ENCODE data around the gene CTF1. TPM values are rescaled to one million over a fixed set of nuclear protein-coding genes. Genes with fewer than 3 reads are reported as not detected.

CTF1 gene
- total RNA-seq, 1 experiment from 2014 or later = 3.6 TPM

GRCh38 chr16:30899794-30900193, 3.4 kb downstream of the CTF1 start:
- no peak for TF ChIP-seq CTCF (IDR thresholded peaks at IDR 0.05; ENCODE audit: unreplicated experiment)
- no peaks in the 10 kb centered on the region for H3K36me3 Mint-ChIP-seq (ENCODE audit: insufficient read depth, unreplicated experiment)
- peaks cover 20% of the 10 kb centered on the region for H3K4me1 Mint-ChIP-seq (ENCODE audit: insufficient read depth, unreplicated experiment)
- no peak overlapping the region for H3K27ac Mint-ChIP-seq (ENCODE audit: low read depth, unreplicated experiment)
- ChIA-PET POLR2A (no interaction called here), CTCF (interaction anchor here (0.6 to 5.6 kb wide), 8 partner anchors 8 to 299 kb away, joined by 3 to 88 read pairs (median 6); no protein-coding TSS in a partner anchor)
- intact Hi-C loops (cut with micrococcal nuclease) = loop anchor here (5.0 kb wide), 1 partner anchor 202 kb away; the partner anchor contains the start of gene SRCAP
- H3K4me3 Mint-ChIP-seq (ENCODE audit: unreplicated experiment) = no peak overlapping the region
- no peaks in the 10 kb centered on the region for H3K9me3 Mint-ChIP-seq (ENCODE audit: unreplicated experiment)
- no peak for DNase-seq (ENCODE audit: unreplicated experiment)
- BruUV-seq (replicated peaks) = no TSS peak
- no peaks in the 10 kb centered on the region for H3K27me3 Mint-ChIP-seq (ENCODE audit: insufficient read depth, unreplicated experiment)

GRCh38 chr16:30900588-30900987, 4.2 kb downstream of the CTF1 start:
- no TSS peak for BruUV-seq (replicated peaks)
- Mint-ChIP-seq H3K27me3 (ENCODE audit: insufficient read depth, unreplicated experiment) (no peaks in the 10 kb centered on the region), H3K36me3 (ENCODE audit: insufficient read depth, unreplicated experiment) (no peaks in the 10 kb centered on the region), H3K27ac (ENCODE audit: low read depth, unreplicated experiment) (no peak overlapping the region), H3K4me1 (ENCODE audit: insufficient read depth, unreplicated experiment) (peaks cover 12% of the 10 kb centered on the region), H3K9me3 (ENCODE audit: unreplicated experiment) (no peaks in the 10 kb centered on the region), H3K4me3 (ENCODE audit: unreplicated experiment) (no peak overlapping the region)
- ChIA-PET POLR2A (interaction anchor here (0.8 to 1.3 kb wide), 3 partner anchors 22 to 45 kb away, joined by 3 to 5 read pairs (median 3); no protein-coding TSS in a partner anchor), CTCF (interaction anchor here (0.5 to 5.6 kb wide), 19 partner anchors 8 to 366 kb away, joined by 3 to 88 read pairs (median 8); partner anchors contain the start of gene ZNF747)
- TF ChIP-seq CTCF (IDR thresholded peaks at IDR 0.05; ENCODE audit: unreplicated experiment) = no peak
- DNase-seq (ENCODE audit: unreplicated experiment) = no peak
- intact Hi-C loops (cut with micrococcal nuclease) = no loop called here

GRCh38 chr16:30901201-30902028, 5.0 kb downstream of the CTF1 start:
- ChIA-PET POLR2A (interaction anchor here (0.6 to 1.8 kb wide), 18 partner anchors 8 to 160 kb away, joined by 3 to 7 read pairs (median 5); no protein-coding TSS in a partner anchor), CTCF (interaction anchor here (0.5 to 5.6 kb wide), 32 partner anchors 9 to 874 kb away, joined by 3 to 88 read pairs (median 4); partner anchors contain the start of gene ZNF747)
- Mint-ChIP-seq H3K4me3 (ENCODE audit: unreplicated experiment) (no peak overlapping the region), H3K4me1 (ENCODE audit: insufficient read depth, unreplicated experiment) (peaks cover 8% of the 10 kb centered on the region), H3K36me3 (ENCODE audit: insufficient read depth, unreplicated experiment) (no peaks in the 10 kb centered on the region), H3K9me3 (ENCODE audit: unreplicated experiment) (no peaks in the 10 kb centered on the region), H3K27ac (ENCODE audit: low read depth, unreplicated experiment) (no peak overlapping the region), H3K27me3 (ENCODE audit: insufficient read depth, unreplicated experiment) (no peaks in the 10 kb centered on the region)
- no peak for TF ChIP-seq CTCF (IDR thresholded peaks at IDR 0.05; ENCODE audit: unreplicated experiment)
- no peak for DNase-seq (ENCODE audit: unreplicated experiment)
- no TSS peak for BruUV-seq (replicated peaks)
- intact Hi-C loops (cut with micrococcal nuclease) = loop anchor here (1.0 kb wide), 1 partner anchor 57 kb away; no protein-coding TSS in a partner anchor
